T-helper 1 cell treated with Interleukin-12 subunit alpha and Interleukin-12 subunit beta and Interleukin-4 antibody, amounts not matched to agents 30 μg/mL and 1 μg/mL, for 36 hours (primary cell): Measurements from ENCODE around the gene C4A.
"Not testable (repeated sequence)": the region's sequence is repeated elsewhere in the genome, so short reads cannot be mapped to it uniquely, and the experiment has no call there.

Experiments
- H3K27ac Mint-ChIP-seq: one replicate; pipeline ENCODE4 v1.8.0; 2021; ENCODE audit warnings: mild to moderate bottlenecking, mixed read lengths
- H3K27me3 Mint-ChIP-seq: one replicate; pipeline ENCODE4 v1.8.0; 2021; ENCODE audit warnings: low read depth, mixed read lengths
- H3K36me3 Mint-ChIP-seq: one replicate; pipeline ENCODE4 v1.8.0; 2021; ENCODE audit warnings: low read depth, mixed read lengths
- H3K4me1 Mint-ChIP-seq: one replicate; pipeline ENCODE4 v1.8.0; 2021; ENCODE audit warnings: low read depth, mixed read lengths
- H3K4me3 Mint-ChIP-seq: one replicate; pipeline ENCODE4 v1.8.0; 2021; ENCODE audit warnings: mild to moderate bottlenecking, moderate library complexity, mixed read lengths
- H3K9me3 Mint-ChIP-seq: one replicate; pipeline ENCODE4 v1.8.0; 2021; ENCODE audit warnings: mixed read lengths

The C4A gene

DNA sequence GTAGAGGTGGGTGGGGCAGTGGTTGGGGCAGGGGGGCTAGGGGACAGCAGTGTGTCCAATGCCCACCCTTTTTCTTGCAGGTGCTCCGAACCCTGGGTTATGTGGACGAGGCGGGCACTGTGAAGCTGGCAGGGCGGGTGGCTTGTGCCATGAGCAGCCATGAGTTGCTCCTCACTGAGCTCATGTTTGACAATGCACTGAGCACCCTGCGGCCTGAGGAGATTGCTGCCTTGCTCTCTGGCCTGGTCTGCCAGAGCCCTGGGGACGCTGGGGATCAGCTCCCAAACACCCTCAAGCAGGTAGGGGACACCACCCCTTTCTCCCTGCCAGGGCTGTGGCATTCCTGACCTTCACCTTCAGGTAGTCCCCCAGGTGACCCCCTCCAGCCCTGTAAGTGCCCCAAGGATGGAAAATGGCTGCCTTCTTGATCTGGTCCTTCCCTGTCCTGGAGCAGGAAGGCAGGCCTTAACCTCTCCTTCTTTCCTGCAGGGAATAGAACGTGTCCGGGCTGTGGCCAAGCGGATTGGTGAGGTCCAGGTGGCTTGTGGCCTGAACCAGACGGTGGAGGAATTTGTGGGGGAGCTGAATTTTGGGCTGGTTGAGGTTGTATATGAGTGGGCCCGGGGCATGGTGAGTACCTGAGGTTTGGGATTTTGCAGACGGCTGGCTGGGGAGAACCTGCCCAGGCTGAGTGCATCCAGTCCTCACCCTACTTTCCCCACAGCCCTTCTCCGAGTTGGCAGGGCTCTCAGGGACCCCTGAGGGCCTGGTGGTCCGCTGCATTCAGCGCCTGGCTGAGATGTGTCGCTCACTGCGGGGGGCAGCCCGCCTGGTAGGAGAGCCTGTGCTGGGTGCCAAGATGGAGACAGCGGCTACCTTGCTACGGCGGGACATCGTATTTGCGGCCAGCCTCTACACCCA, 12.8 kb upstream of the C4A start:
- Mint-ChIP-seq H3K36me3 (peaks cover 34% of the 10 kb centered on the region), H3K27ac (no peak overlapping the region), H3K4me3 (peak overlapping the region; percentile 58), H3K4me1 (peaks cover 26% of the 10 kb centered on the region), H3K27me3 (no peaks in the 10 kb centered on the region), H3K9me3 (no peaks in the 10 kb centered on the region)

- H3K36me3 Mint-ChIP-seq, result peaks cover 28% of the 10 kb centered on the region
- peak overlapping the region; percentile 58 for H3K4me3 Mint-ChIP-seq
- peak overlapping the region; percentile 73 for H3K27ac Mint-ChIP-seq
- H3K4me1 Mint-ChIP-seq, result peaks cover 26% of the 10 kb centered on the region
- H3K9me3 Mint-ChIP-seq, result no peaks in the 10 kb centered on the region
- no peaks in the 10 kb centered on the region for H3K27me3 Mint-ChIP-seq
Measured at GRCh38 chr6:31969712-31970603, 11.9 kb upstream of the C4A start.

DNA sequence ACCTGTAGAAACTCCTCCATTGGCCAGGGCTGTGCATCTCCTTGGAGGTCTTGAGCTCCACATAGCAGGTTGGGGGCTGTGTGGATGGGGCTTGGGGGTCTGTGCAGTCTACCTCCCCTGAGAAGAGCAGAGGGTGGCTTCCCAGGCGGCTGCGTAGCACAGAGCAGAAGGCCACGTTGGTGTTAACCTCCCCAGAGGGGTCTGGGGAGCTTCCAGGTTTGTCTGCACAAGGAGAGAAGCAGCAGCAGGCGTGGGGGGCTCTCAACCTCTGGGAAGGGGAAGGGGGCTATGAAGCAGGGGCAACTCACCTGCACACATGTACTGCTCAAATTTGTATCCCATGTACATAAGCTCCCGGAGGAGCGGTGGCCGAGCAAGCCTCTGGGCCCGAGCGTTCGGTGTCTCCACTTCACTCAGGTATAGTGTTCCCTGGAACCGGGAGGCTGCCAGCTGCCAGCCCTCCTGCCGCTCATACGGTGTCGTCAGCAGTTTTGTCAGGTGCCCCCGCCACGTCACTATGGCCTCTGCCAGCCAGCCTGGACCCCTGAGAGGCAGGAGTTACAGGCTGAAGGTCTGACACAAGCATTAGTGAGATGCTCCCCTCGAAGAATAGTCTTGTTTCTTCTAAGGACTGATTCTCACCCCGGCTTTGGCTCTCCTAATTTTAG, 11.1 kb upstream of the C4A start:
- Mint-ChIP-seq H3K4me1 (peaks cover 26% of the 10 kb centered on the region), H3K27me3 (no peaks in the 10 kb centered on the region), H3K36me3 (peaks cover 26% of the 10 kb centered on the region), H3K27ac (peak overlapping the region; percentile 100), H3K4me3 (peak overlapping the region; percentile 95), H3K9me3 (no peaks in the 10 kb centered on the region)

- Mint-ChIP-seq H3K4me3 (peak overlapping the region; percentile 95), H3K27me3 (no peaks in the 10 kb centered on the region), H3K9me3 (no peaks in the 10 kb centered on the region), H3K36me3 (peaks cover 20% of the 10 kb centered on the region), H3K4me1 (peaks cover 26% of the 10 kb centered on the region), H3K27ac (peak overlapping the region; percentile 100)
Measured at GRCh38 chr6:31971279-31971992, 10.4 kb upstream of the C4A start.

GRCh38 chr6:31971993-31972708, 9.7 kb upstream of the C4A start, which contains the start of gene DXO:
Gene DXO (minus strand): TSS chr6:31972138. CDS start chr6:31971675, 463 bp downstream.
- peaks cover 15% of the 10 kb centered on the region for H3K36me3 Mint-ChIP-seq
- peak within 1 kb of the TSS; percentile 95 for H3K4me3 Mint-ChIP-seq
- H3K27ac Mint-ChIP-seq, result peak within 1 kb of the TSS; percentile 100
- H3K4me1 Mint-ChIP-seq, result peaks cover 26% of the 10 kb centered on the region
- no peaks in the 10 kb centered on the region for H3K27me3 Mint-ChIP-seq
- no peaks in the 10 kb centered on the region for H3K9me3 Mint-ChIP-seq

GRCh38 chr6:31972709-31973350, 9.0 kb upstream of the C4A start:
- Mint-ChIP-seq H3K27ac (peak overlapping the region; percentile 100), H3K9me3 (no peaks in the 10 kb centered on the region), H3K36me3 (peaks cover 11% of the 10 kb centered on the region), H3K4me1 (peaks cover 26% of the 10 kb centered on the region), H3K27me3 (no peaks in the 10 kb centered on the region), H3K4me3 (peak overlapping the region; percentile 95)

DNA sequence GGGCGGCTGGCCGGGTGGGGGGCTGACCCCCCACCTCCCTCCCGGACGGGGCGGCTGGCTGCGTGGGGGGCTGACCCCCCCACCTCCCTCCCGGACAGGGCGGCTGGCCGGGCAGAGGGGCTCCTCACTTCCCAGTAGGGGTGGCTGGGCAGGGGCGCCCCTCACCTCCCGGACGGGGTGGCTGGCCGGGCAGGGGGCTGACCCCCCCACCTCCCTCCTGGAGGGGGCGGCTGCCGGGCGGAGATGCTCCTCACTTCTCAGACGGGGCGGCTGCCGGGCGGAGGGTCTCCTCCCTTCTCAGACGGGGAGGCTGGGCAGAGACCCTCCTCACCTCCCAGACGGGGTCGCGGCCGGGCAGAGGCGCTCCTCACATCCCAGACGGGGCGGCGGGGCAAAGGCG, 5.8 kb upstream of the C4A start:
- H3K27ac Mint-ChIP-seq, H3K9me3 Mint-ChIP-seq, H3K4me3 Mint-ChIP-seq, H3K36me3 Mint-ChIP-seq, H3K27me3 Mint-ChIP-seq: not testable (repeated sequence)
- H3K4me1 Mint-ChIP-seq, result peaks cover 18% of the 10 kb centered on the region

DNA sequence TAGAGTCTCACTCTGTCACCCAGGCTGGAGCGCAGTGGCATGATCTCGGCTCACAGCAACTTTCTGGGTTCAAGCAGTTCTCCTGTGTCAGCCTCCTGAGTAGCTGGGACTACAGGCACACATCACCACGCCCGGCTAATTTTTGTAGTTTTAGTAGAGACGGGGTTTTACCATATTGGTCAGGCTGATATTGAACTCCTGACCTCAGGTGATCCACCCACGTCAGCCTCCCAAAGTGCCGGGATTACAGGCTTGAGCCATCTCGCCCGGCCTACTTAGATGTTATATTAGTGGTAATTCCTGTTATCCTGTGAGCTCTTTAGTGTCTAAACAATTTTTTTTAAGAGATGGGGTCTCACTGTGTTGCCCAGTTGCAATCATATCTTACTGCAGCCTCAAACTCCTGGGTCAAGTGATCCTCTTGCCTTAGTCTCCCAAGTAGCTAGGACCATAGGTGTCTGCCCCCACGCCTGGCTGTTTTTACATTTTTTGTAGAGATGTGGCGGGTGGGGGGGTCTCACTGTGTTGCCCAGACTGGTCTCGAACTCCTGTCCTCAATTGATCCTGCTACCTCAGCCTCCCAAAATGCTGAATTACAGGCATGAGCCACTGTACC, 3.9 kb upstream of the C4A start:
- Mint-ChIP-seq H3K36me3 (peaks cover 5% of the 10 kb centered on the region), H3K27me3 (no peaks in the 10 kb centered on the region), H3K27ac (no peak overlapping the region), H3K4me1 (peaks cover 10% of the 10 kb centered on the region), H3K9me3 (no peaks in the 10 kb centered on the region), H3K4me3 (no peak overlapping the region)

GRCh38 chr6:31978831-31979230, 3.0 kb upstream of the C4A start:
- H3K27me3 Mint-ChIP-seq, result no peaks in the 10 kb centered on the region
- H3K4me1 Mint-ChIP-seq, result peaks cover 3% of the 10 kb centered on the region
- no peak overlapping the region for H3K4me3 Mint-ChIP-seq
- H3K36me3 Mint-ChIP-seq, result peaks cover 2% of the 10 kb centered on the region
- H3K9me3 Mint-ChIP-seq, result no peaks in the 10 kb centered on the region
- H3K27ac Mint-ChIP-seq, result peak overlapping the region; percentile 67

- Mint-ChIP-seq H3K4me3 (no peak overlapping the region), H3K4me1 (peaks cover 3% of the 10 kb centered on the region), H3K27ac (no peak overlapping the region), H3K9me3 (no peaks in the 10 kb centered on the region), H3K36me3 (peaks cover 2% of the 10 kb centered on the region), H3K27me3 (no peaks in the 10 kb centered on the region)
Measured at GRCh38 chr6:31979238-31979898, 2.5 kb upstream of the C4A start.

GRCh38 chr6:31980195-31980876, 1.5 kb upstream of the C4A start:
- not testable (repeated sequence) for H3K4me3 Mint-ChIP-seq, H3K9me3 Mint-ChIP-seq, H3K36me3 Mint-ChIP-seq, H3K27me3 Mint-ChIP-seq, H3K4me1 Mint-ChIP-seq, H3K27ac Mint-ChIP-seq

DNA sequence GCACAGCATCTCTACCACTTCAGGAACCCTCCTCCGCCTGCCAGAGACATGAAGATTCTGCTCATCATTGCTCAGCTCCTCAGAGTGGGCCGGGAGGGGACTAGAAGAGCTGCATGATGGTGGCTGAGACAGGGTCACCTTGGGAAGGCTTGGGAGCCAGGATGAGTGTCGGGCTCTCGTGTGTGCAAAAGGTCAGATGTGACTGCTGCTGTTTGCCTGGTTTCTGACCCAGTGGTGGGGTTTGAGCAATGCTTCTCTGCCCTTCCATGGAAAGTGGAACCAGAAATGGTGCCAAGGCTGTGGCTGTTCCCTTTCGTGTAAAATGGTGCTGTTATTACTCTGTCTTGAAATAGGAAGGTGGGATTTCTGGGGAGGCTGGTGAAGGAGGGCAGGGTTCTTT, 859 bp upstream of the C4A start:
- not testable (repeated sequence) for H3K27me3 Mint-ChIP-seq, H3K27ac Mint-ChIP-seq, H3K4me1 Mint-ChIP-seq, H3K36me3 Mint-ChIP-seq, H3K4me3 Mint-ChIP-seq, H3K9me3 Mint-ChIP-seq
